HG02852 (cell line): Measurements from ENCODE around the gene ZBTB40.
A peak's percentile ranks its signal among the peaks of the same experiment; 100 is the strongest.

Experiments used
- ATAC-seq: cut with Tn5 transposase; IDR thresholded peaks from one replicate; pipeline ENCODE4 v1.9.1; 2021; ENCODE audit warnings: mild to moderate bottlenecking, moderate library complexity; ENCODE audit not compliant: unreplicated experiment

The ZBTB40 gene

DNA sequence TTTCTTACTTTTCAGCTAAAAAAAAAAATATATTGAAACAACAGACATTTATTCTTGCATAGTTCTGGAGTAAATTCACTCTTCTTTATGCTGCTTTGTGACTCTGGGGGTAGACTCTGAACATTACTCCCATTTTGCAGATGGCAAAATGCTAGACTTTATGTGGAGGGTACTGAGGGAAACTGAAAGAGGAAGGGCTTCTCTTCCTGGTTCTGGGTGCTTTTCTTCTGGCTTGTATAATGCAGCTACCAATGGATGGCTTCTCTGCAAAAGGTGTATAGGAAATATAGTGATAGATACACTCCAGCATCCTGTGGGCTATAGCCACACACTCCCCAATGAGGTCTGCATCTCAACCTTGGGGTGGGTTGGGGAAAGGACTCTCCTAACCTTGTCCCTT, 19.7 kb upstream of the ZBTB40 start:
- ATAC-seq, result no peak

DNA sequence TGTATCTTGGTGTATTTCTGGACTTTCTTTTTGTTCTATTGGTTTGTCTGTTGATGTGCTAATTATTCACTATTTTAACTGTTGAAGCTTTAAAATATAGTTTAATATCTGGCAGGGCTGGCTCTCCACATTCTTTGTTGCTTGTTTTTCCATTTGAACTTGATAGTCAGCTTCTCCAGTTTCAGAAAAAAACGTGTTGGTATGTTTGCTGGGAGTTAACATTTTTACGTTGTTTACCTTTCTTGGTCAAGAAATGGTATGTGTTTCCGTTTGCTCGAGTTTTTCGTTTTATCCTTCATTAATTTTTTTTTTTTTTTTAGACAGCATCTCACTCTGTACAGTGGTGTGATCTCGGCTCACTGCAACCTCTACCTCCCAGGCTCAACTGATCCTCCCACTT, 16.9 kb upstream of the ZBTB40 start:
- ATAC-seq, result no peak

DNA sequence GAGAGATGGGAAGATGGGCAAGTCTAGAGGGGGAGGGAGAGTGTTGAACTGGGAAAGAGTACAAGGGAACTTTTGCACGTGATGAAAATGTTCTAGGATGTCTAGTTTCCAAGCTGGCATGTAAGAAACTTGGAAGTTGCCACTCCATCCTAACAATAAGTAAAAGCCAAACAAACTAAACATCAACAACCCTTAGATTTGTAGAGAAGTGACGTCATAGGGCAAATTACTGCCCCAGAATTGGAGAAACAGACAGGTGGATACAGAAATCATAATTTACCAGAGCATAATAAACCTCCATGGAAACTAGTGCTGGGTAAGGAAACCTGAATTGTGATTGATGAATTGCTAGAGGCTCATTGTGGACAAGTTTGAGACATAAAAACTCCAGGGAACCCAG, 14.7 kb upstream of the ZBTB40 start:
- no peak for ATAC-seq

DNA sequence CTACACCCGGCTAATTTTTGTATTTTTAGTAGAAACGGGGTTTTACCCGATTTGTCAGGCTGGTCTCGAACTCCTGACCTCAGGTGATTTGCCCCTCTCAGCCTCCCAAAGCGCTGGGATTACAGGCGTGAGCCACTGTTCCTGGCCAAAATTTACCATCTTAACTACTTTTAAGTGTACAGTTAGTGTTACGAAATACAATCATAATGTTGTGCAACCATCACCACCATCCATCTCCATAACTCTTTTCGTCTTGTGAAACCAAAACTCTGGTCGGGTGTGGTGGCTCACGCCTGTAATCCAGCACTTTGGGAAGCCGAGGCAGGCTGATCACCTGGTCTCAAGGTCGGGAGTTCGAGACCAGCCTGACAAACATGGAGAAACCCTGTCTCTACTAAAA, 14.1 kb upstream of the ZBTB40 start:
- ATAC-seq, result no peak

DNA sequence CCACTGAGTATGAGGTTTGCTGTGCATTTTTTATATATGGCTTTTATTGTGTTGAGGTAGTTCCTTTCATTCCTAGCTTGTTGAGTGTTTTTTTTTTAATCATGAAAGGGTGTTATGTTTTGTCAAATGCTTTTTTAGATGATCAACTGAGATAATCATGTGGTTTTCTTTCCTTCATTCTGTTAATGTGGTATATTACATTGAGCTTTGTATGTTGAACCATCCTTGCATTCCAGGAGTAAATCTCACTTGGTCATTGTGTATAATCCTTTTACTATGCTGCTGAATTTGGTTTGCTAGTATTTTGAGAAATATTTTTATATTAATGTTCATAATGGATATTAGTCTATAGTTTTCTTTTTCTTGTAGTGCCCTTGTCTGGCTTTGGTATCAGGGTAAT, 11.1 kb upstream of the ZBTB40 start:
- ATAC-seq, result no peak

DNA sequence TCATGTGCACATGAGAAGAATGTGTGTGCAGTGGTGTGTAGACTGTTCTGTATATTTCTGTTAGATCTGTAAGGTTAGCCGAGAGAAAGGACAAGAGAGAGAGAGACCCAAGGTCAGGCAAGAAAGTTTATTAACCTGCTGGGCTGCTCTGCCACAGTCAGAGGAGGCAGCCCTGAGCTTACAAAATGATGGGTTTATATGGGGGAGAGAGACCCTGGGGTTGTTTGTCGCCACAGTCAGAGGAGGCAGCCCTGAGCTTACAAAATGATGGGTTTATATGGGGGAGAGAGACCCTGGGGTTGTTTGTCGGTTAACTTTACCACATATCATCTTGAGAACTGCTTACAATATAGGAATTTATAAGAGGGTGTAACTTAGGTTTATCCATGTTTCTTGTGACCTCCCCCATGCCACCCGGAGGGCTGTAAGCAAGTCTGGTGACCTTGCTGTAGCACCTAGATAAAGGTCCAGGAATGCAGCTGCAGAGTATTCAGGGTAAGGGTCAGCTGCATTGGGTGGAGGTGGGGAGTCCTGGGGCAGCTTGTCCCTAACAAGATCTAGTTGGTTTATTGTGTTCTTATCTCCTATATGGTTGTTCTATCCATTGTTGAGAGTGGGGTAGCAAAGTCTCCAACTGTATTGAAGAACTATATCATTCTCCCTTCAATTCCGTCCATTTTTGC, 9.3 kb upstream of the ZBTB40 start:
- ATAC-seq, result no peak

DNA sequence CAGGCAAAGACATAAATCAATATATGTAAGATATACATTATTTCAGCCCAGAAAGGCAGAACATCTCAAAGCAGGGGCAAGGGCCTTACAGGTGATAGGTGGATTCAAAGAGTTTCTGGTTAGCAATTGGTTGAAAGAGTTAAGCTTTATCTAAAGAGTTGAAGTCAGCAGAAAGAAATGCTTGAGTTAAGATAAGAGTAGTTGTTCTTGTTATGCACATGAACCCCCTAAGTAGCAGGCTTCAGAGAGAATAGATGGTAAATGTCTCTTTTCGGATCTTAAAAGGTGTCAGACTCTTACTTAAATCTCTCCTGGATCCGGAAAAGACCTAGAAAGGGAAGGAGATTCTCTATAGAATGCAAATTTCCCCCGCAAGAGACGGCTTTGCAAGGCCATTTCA, 8.3 kb upstream of the ZBTB40 start:
- ATAC-seq, result no peak

DNA sequence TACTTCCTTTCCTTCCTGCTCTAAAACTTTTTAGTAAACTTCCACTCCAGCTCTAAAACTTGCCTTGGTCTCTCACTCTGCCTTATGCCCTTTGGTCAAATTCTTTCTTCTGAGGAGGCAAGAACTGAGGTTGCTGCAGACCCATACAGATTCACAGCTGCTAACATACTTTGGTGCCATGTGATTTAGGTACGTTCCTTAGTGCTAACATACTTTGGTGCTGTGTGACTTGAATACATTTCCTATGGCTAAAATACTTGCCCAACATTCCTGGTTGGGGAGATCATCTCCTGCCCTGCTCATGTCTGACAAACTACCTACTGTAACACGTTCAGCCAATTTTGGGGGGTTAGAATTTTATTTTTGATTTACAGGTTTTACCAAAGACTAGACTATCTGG, 6.8 kb upstream of the ZBTB40 start:
- ATAC-seq, result no peak

DNA sequence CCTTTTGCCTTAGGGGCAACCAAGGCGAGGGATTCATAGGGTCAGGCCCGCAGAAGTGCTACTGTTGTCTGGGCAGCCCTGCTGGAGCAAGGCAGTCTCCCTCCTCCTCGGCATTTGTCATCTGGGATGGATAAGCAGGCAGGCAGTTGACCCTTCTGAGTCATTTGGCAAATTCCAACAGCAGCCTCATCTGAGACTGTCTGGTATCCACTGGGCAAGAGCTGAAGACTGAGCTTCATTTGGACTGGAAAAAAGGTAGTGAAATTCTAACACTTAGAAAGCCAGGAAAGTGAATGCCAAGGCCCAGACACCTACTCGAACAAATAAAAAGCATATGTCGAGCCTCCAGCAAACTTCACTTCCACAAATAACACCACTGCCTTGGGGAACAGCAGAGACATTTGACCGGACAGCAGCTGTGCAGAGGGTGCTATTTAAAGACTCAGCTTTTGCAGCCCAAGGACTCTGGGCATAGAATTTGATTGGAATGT, 4.0 kb upstream of the ZBTB40 start:
- no peak for ATAC-seq

DNA sequence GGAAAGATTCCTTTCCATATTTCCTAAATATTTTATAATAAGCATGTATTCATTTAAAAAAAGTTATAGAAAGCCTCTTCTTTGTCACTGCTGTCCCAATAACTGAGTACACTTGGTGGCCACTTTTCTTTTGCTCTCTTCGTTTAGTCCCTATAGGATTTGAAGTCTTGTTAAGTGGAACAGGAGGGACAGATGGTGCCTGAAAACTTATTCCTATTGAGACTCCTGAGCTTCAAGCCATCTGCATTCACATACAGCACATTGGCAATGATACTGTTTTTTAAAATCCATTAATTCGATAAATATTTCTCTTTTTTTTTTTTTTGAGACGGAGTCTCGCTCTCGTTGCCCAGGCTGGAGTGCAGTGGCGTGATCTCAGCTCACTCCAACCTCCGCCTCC, 2.0 kb upstream of the ZBTB40 start:
- ATAC-seq, result no peak

DNA sequence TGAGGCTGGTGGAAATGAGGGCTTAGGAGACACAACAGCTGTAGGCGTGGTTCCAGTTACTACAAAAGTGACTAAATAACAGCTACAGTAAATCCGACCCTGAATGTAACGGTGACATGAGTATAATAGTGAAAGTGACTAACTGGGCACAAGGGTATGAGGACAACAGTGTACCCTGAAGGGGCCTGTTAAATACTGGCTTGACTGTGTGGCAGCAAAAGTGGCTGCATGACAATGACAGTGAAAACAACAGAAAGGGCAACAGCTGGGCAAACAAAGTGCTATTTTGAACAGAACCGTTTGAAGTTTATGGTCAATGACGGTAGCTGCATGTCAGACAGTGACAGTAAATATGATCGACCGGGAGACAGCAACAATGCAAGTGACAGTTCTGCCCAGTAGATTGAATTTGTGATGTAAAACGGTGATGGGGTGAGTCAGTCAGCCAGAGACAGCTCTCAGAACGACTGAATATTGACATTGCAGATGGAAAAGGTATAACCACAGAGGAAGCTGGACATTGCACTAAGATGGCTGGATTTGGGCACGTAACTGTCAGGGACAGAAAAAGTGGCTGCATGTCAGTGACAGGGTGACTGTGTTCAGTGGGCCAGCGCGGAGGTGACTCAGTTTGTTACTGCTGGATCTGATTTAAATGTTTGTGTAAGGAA, 1.2 kb upstream of the ZBTB40 start:
- no peak for ATAC-seq

DNA sequence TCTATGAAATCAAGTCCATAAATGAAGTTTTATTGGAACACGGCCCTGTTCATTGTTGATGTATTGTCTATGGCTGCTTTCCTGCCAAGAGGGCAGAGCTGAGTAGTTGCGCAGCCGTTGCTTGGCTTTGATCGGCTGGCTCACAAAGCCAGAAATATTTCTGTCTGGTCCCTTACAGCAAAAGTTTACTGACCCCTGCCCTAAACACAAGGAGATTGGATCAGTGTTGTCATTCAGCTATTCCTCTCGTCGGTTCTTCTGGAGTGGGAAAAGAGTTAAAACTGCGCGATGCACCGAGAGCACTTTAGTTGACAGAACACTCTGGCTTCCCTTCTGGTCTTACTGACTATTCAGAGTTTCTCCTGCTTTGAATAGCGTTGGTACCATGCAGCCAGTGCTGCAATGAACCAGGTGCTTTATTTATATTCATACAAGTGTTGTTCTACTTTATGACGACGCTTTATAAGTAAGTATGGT, 868 bp downstream of the ZBTB40 start:
- peak; percentile 30 for ATAC-seq

DNA sequence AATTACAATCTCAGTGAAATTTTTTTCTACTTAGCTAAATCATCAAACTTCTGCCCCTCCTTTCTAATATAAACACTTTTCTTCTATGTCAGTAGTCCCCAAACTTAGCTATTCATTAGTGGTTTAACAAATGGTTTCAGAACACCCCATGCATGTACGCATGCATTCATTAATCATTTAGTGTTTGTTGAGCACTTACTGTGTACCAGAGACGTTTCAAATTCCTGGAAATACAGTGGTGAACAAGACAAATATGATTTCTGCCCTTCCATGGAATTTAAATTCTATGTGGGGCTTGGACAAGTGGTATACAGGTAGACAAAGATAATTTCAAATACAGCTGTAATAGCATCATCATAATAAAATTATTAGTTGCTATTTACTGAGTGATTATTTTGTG, 1.5 kb downstream of the ZBTB40 start:
- ATAC-seq, result no peak

DNA sequence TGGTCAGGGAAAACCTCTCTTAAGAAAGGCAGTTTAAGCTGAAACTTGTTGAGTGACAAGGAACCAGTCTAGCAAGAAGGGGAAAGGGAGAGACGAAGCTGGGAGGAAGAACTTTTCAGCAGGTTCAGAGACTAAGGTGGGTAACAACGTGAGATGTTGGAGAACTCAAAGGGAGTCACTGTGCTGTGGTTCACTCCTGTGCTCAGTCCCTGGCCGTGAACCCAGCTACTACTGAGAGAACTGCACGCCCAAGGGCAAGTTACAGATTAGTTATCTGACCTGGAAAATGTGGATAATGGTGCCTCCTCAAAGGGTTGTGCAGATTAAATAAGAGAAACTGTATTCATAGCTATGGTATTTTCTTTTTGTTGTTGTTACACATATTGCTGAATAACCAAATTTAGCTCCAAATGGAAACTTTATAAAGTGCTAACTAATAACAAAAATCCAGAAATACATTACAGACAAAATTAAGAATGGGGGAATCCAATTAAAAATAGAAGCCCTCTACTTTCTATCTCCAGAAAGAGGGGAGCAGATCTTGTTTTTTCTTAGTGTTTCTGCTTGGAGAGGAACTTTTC, 2.9 kb downstream of the ZBTB40 start:
- no peak for ATAC-seq

DNA sequence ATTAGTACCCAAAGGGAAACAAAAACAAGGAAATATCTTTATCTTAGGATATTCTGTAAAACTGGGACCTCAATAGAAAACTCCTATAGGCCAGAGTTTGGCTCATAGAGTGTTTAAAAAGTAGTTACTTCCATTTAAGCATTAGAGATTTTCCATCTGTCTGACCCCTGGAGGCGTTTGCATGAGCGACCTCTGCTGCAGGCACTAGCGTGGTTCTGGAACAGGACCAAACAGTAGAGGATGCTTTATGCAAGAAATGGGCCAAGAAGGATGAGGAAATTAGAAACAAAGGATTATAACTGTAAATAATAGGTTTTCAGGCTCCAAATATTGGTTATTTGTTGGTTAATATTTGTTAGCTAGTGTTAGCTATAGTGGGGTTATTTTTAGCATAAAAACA, 5.7 kb downstream of the ZBTB40 start:
- no peak for ATAC-seq

DNA sequence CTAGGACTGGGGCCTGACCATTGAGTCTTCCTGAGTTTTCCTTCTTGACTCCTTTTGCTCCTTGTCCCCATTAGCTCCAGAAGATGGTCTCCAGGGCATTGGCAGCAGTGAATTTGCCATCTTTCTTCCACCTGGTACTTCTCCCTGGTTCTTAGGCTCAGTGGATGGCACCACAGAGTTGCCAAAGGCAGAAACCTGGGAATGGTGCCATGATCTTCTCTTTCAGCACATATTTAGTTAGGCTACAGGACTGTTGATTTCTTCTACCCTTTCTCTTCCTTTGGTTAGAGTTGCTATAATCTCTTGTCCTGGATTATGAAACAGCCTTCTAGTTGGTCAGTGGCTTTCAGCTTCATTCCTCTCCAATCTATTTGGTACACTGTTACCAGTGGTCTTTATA, 6.2 kb downstream of the ZBTB40 start:
- no peak for ATAC-seq

DNA sequence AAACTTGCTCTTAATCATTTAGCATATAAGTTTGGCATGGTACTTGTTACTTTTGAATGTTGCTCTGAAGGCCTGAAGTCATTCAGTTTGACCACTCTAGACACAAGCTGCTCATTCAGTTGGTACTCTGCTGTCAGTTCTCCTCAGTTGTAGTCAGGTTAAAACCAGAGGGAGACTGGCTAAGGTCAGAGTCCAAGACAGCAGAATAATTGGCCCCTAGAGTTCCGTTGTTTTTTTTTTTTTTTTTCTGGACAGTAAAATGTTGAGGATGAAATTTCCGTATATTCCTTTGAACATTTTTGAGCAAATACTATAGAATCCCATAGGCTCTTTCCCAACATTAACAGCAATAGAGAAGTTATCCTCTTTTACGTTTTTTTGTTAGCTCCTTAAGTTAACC, 9.4 kb downstream of the ZBTB40 start:
- no peak for ATAC-seq

DNA sequence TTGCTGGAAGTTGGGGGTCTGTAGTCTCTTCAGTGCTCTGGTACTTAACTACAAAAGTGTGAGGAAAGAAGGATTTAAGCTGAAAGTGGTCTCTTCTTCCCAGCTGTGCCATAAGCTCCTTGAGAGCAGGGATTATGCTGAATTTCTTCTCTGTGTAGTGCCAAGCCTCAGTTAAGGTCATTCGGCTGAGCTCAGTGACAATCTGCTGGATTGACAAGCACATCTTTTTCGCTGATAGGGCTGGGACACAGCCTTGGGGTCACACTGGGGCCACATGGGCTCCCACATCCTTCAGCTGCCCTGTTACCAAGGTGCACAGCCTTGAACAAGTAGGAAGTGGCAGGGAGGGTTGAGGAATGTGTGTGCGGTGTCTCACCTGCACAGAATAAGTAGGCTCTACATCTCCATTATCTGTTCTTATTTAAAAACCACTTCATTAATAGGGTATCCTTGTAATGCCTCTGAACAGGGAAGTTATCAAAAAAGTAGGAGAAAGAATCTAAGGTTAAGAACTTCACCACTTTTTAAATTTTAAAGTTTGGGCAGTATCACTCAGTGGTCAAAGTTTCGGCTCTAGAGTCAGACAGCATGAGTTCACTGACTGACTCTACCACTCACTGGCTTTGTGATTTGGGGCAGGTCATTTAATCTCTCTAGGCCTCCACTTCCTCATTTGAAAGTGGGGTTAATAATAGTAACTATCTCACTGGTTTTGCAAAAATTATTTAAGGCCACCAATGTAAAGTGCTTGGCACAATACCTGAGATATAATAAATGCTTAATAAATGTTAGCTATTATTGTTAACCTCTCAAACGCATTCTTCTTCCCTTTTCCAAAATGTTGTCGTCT, 10.3 kb downstream of the ZBTB40 start:
- ATAC-seq, result no peak

DNA sequence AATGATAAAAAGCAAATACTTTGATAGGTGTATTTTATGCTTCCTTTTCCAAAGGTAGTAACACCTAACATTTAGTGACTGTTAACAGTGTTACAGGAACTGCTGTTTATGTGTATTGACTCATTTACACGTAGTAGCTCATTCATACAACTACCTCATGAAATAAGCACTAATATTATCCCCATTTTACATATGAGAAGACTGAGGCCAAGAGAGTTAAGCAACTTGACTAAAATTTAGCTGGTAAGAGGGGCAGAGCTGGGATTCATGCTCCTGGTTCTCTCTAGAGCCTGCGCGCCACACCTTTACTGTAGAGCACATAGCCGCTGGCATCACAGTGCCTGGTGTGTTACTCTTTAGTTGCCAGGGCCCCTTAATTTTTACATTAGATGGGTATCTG, 11.3 kb downstream of the ZBTB40 start:
- no peak for ATAC-seq

DNA sequence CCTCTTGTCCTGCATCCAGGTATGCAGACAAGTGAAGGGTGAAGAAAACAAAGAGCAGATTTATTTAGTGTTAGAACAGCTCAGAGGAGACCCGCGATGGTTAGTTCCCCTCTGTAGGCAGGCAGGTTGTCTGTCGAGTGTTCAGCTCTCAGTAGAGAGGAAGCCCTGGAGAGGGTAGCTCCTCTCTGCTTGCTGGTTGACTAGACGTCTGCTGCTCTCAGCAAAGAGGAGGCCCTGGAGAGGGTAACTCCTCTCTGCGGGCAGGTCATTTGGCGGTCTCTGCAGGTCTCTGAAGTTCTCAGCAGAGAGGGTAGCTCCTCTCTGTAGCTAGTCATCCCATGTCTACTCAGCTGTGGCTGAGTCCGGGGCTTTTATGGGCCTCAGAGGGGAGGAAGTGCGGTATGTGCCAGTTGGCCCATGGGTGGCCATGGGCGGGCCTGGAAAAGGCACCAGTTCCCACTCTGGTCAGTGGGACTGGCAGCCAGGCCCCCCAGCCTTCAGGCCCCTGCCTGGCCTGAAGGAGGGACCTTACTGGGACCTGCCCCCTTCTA, 13.4 kb downstream of the ZBTB40 start:
- no peak for ATAC-seq

DNA sequence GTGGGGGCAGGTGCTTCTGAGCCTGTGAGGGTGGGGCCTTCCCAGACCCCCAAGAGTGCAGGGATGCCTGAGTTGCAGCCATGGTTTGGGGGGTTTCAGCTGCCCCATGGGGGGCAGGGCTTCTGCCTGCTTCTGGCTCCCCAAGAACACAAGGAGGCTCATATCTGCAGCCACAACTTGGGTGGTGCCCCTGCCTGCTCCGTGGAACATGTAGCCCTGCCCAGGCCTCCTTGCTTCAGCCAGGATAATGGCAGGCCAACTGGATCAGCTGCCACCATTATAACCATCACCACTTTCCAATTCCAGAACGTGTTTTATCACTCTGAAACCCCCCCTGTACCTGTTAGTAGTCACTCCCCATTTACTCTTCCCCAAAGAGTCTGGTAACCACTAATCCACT, 14.0 kb downstream of the ZBTB40 start:
- ATAC-seq, result no peak
